HS-5 (cell line): Measurements from ENCODE around the gene HOXD4.

ENCODE experiments used
- DNase-seq: peaks from one replicate; pipeline ENCODE4 v3.0.0-alpha.2; 2012; ENCODE audit warnings: low read depth

Gene HOXD4

GRCh38 chr2:176126929-176127773 is 24.2 kb upstream of the HOXD4 start:
- DNase-seq, result no peak

DNA sequence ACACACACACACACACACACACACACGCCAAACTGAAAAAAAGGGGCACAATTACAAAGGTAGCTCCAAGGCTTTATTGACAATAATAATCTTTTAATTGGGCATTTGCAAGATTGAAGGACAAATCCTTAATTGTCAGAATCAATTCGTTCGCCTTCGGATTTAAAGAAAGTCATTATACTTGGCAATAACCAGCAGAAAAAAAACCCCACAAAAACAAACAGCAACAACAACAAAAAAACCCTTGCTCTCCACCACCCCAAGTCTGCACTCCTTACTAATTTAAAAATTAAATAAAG is 23.6 kb upstream of the HOXD4 start:
- DNase-seq, result no peak

DNA sequence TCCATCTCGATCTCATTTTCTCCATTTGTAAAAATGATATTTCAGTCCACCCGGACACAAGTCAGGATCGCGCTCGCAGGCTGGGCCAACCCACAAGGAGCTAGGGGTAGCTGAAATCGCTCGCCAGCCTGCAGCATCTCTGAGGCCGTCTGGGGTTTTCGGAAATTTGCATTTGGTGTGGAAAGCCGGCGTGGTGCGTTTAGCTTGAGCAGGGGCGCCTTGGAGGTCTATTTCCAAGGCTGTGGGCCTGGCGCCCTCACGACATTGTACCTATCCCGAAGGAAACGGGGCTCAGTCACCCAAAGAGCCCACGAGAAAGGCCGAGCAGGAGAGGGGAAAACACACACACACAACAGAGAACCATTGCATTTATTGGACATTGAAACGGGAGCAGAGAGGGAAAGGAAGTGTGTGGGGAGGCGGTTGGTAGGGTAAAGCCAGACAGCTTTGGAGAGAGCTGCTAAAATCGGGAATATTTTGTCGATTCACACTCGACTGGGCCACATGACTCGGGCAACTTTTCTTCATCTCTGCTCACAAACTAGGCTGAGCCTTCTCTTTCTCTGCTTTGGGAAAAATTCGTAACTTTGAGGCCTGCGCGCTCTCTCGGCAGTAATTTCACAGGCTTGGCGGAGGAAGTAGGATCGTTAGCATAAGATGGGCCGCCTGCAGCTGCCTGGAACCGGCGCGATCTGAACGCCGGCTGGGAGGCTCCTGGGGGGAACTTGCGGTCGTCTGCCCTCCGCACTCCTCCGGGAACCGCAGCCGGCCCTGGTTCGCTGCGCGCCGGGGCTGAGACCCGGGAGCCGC is 23.0 kb upstream of the HOXD4 start:
- no peak for DNase-seq

DNA sequence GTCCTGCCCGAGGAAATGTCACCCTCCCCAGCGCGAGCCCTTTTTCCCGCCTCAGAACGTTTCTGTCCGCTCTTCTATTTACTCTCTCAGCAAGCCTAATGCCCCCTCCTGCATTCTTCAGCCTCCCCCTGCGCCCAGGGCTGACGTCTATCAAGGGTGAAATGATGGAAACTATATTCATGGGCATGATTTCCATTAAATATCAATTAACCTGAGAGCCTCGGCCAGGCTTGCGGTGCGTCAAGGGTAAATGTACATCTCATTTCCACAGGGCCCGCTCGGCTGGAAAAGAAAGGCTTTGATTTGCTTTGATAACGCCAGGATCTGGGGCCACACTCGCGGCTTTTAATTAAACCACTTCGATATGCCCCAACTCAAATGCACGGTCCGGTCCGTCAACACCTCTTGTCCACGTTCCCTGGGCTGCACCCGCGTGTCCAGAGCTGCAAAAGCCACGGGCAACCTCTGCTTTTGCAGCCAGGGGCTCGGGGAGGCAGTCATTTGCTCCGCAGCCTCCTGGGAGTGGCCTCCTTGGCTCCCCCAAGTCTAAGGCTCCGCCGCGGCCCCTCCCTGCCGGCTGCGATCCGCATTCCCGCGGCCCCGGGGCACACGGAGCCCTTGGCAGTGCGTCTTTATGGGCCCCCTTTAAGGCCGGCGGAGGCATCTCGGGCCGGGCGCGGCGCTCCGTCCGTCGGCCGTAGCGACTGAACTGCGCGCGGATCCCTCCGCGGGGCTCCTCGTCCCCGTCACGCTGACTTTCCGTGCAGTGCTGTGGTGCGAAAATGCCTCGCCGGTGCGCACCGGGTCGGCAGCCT is 22.2 kb upstream of the HOXD4 start, which contains the start of gene HOXD8:
Gene HOXD8, plus strand, starts transcription at position 724 of the 815 bp plus-strand sequence. CDS start 662 bp downstream, outside the sequence.
- DNase-seq, result no peak

DNA sequence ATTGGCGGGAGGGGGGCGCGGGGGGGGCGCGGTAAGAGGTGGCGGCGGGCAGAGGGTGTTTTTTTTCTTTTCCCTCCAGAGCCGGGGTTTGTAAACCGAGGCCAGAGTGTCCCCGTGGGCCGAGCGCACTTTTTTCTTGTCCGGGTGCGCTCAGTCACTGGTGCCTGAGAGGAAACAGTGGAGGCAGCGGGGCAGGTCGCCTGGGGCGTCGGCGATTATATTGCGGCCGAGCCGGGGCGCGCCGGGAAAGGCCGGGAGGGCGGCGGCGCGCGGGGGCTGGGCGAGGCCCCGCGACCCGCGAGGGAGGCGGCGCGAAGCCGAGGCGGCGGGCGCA is 21.6 kb upstream of the HOXD4 start:
- DNase-seq, result no peak

DNA sequence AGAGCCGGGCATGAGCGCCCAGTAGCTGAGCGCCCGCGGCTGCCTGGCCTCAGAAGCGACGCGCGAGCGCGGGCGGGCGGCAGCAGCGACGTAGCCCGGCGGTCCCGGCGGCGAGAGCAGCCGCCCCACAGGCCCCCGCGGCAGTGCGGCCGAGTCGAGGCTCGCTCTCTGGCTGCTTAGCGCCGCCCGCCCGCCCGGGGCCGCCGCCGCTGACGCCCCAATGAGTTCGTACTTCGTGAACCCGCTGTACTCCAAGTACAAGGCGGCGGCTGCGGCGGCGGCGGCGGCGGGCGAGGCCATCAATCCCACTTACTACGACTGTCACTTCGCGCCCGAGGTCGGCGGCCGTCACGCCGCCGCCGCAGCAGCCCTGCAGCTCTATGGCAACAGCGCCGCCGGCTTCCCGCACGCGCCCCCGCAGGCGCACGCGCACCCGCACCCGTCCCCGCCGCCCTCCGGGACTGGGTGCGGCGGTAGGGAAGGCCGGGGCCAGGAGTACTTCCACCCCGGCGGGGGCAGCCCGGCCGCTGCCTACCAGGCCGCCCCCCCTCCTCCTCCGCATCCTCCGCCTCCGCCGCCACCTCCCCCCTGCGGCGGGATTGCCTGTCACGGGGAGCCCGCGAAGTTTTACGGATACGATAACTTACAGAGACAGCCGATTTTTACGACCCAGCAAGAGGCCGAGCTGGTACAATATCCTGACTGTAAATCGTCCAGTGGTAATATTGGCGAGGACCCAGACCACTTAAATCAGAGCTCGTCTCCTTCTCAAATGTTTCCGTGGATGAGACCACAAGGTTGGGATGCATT is 21.0 kb upstream of the HOXD4 start:
- DNase-seq, result no peak

- no peak for DNase-seq
These were observed 20.1 kb upstream of the HOXD4 start for GRCh38 chr2:176130957-176131847.

DNA sequence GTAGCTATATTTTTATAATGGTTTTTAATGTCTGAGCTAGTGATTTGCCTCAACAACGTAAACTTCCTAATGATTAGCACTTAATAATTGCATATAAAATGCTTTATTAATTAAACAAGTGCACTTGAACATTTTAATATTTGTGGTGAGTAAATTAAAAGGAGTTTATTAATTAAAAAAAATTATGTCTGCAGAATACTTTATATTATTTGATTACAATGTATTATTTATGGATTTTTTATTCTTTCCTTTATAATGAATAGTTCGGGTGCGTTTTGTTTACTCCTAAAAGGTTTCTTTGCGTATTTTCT is 19.5 kb upstream of the HOXD4 start:
- no peak for DNase-seq

GRCh38 chr2:176132205-176133171 is 18.9 kb upstream of the HOXD4 start:
- DNase-seq, result no peak

- no peak for DNase-seq
These were observed 18.0 kb upstream of the HOXD4 start for GRCh38 chr2:176133389-176133788.

DNA sequence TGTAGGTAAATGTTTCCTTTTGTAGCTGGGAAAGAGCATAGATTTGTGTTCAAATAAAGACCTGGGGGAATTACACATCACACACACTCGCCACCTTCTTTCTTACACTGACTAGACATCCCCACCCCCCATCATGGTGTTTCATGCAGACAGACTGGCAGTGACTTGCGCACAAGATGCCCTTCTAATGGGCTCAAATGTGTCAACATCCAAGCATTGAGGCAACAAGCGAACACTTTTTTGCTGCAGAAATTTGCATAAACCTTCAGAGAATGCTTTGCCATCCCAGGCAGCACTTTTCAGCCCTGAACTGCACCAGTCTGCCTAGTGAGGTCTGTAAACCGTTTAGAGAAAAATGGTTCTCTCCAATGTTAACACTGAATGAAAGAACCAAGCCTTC is 17.3 kb upstream of the HOXD4 start:
- DNase-seq, result no peak

DNA sequence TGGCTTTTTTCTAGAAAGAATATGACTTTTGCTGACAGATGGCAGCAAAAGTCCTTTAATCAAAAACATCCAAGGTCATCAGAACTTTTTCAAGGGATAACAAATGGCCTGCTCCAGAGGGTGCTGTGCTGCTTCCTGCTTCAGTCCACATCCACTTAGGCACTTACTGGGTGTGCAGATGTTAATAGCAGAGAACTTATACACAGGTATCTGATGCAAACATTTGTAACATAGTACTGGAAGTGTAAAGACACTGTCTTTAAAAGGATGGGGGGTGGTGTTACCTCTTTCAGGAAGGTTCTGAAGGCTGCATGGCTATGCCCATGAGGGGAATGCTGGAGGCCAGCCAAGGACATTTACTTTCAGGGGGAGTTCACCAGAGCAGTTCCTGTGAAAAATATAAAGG is 16.3 kb upstream of the HOXD4 start:
- no peak for DNase-seq

- DNase-seq, result no peak
These were observed 14.7 kb upstream of the HOXD4 start for GRCh38 chr2:176136374-176137251.

DNA sequence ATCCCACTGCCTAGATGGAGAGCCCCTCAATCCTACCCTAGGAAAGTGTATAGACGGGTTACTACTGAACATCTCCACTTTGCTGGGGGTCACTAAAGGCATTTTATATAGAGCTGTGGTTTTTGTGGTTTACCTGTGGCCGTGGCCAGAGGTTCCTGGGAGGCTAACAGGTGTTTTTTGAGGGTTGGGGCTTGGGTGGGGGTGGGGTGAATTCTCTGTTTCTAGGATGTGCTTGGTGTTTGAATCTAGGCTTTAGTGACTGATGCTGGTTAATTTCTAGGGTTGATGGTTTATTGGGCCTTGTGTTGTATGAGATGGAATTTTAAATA is 14.1 kb upstream of the HOXD4 start:
- DNase-seq, result no peak

DNA sequence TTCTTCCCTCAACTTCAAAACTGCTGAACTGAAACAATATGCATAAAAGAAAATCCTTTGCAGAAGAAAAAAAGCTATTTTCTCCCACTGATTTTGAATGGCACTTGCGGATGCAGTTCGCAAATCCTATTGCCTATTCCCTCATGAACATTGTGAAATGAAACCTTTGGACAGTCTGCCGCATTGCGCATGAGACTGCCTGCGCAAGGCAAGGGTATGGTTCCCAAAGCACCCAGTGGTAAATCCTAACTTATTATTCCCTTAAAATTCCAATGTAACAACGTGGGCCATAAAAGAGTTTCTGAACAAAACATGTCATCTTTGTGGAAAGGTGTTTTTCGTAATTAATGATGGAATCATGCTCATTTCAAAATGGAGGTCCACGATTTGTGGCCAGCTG is 13.4 kb upstream of the HOXD4 start:
- no peak for DNase-seq

DNA sequence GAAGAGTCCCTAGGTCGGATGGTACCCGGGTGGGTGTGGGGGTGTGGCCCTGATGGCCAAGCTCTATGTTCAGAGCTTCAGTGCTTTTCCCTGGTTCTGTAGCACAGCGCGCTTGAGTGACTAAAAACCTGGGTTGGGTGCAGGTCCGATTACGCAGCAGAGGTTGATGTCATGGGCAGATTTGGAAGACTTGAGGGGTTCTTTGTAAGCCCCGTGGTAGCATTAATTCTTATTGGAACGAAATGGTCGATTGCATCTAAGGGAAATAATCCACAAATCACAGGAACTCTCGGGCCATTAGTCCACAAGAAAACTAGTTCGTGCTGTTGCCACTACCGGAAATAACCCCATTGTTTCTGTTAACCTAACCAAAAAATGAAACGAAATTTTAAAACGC is 12.8 kb upstream of the HOXD4 start:
- no peak for DNase-seq

- no peak for DNase-seq
These were observed 12.3 kb upstream of the HOXD4 start for GRCh38 chr2:176138923-176139660.
